Measurements from ENCODE around the gene CD47. TPM values are rescaled to one million over a fixed set of nuclear protein-coding genes. Genes with fewer than 3 reads are reported as not detected.

The CD47 gene
- 305 and 306 TPM in 2 replicates for total RNA-seq (2013; cell fraction: nucleolus; rRNA removed)
- total RNA-seq (2014; rRNA removed), result 66.0 and 81.6 TPM in 2 replicates
- total RNA-seq (2014; rRNA removed; fragmentation: Illumina TruSeq; extraction: Trizol), result 69.6 and 72.0 TPM in 2 replicates
- 74.6 and 87.2 TPM in 2 replicates for total RNA-seq (2021)
- polyA plus RNA-seq (2011; ENCODE audit: low read depth), result 149 TPM
- polyA plus RNA-seq (2011; rRNA removed), result 118 and 208 TPM in 2 replicates
- 41.5 and 54.0 TPM in 2 replicates for polyA plus RNA-seq (2011; cell fraction: cytosol; rRNA removed)
- polyA plus RNA-seq (2011; cell fraction: nucleus; rRNA removed), result 65.1 and 67.6 TPM in 2 replicates
- polyA plus RNA-seq (2012), result 86.3 and 96.9 TPM in 2 replicates
- polyA plus RNA-seq (2014; fragmentation: Illumina TruSeq; extraction: Trizol), result 77.3 and 105 TPM in 2 replicates
- polyA plus RNA-seq (2014; fragmentation: Nextera tagmentation; extraction: Ambion mirVana), result 10 to 100 TPM; 22.9 to 61.6 TPM
- polyA plus RNA-seq (2014; rRNA removed), result 68.0 and 84.8 TPM in 2 replicates
- polyA plus RNA-seq (2016; fragmentation: Nextera tagmentation; extraction: Ambion mirVana), result 100 to 1,000 TPM; 168 to 175 TPM
- polyA minus RNA-seq (2011; rRNA and poly(A)+ RNA removed), result 47.6 and 61.7 TPM in 2 replicates
- 20.1 and 26.3 TPM in 2 replicates for polyA minus RNA-seq (2011; cell fraction: cytosol; rRNA and poly(A)+ RNA removed)
- 41.5 and 58.6 TPM in 2 replicates for polyA minus RNA-seq (2011; cell fraction: nucleus; rRNA and poly(A)+ RNA removed)
- Bru-seq, nascent RNA, result percentile 95 among the genes with signal in this experiment
- BruChase-seq, experiment 1, labeled RNA remaining after a 6-hour chase, result percentile 91 among the genes with signal in this experiment
- percentile 91 among the genes with signal in this experiment for BruChase-seq, experiment 2, labeled RNA remaining after a 2-hour chase
- long read RNA-seq, experiment 1, full-length matches to known transcripts, result 50 of 78 reads
- long read RNA-seq, experiment 1, partial matches to known transcripts, result 0 of 78 reads
- long read RNA-seq, experiment 1, other reads (novel, unspliced or antisense), result 28 of 78 reads
- long read RNA-seq, experiment 2, full-length matches to known transcripts, result 371 of 535 reads
- long read RNA-seq, experiment 2, partial matches to known transcripts, result 28 of 535 reads
- long read RNA-seq, experiment 2, other reads (novel, unspliced or antisense), result 136 of 535 reads

DNA sequence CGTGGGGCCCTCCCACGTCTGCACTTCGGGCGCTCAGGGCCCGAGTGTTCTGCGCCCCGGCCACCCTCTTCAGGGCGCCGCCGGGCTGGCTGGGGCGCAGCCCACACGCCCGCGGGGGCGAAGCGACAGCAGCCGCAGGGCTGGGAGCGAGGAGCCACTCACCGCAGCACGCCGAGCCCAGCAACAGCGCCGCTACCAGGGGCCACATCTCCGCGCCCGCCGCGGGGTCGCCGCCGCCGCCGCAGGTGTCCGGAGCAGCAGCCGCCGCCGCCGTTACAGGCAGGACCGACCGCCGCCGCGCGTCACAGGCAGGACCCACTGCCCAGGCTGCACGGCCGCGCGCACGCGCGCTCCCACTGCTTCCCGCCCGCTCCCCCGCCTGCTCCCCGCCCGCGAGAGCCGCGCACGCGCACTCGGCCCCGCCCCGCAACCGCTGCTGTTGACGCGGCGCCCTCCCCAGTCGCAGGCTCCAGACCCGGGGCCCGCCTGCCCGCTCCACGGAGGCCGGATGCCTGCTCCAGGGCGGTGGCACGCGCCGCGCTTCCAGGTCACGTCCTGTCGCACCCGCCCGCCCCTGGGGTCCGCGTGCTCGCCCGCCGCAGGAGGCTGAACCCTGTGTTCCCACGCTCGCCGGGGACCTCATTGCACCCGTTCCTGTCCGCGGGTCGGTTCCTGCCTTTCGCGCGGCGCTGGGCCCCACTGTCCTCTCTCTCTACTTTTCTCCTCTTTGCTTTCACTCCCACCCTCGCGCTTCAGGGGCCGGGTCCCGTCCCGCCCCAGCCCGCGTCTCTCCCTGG, at the start of gene CD47:
Gene CD47, minus strand, starts transcription at position 331 of the 797 bp plus-strand sequence. Its CDS starts 123 bp downstream, at position 208.
- Histone ChIP-seq H3K4me1 (ENCODE audit: control insufficient read depth, insufficient read depth, low read length) (peaks cover 12% of the 10 kb centered on the region; the same call in 1 of the 2 replicates), H3K36me3 (ENCODE audit: control insufficient read depth in 2 of 2, insufficient read depth in 2 of 2, low read length in 1 of 2) (no peaks in the 10 kb centered on the region; a peak in 1 of 4 replicates), H4K20me1 (ENCODE audit: control insufficient read depth, insufficient read depth) (no peaks in the 10 kb centered on the region; the same call in 1 of the 2 replicates), H3K4me2 (ENCODE audit: control insufficient read depth, insufficient read depth) (peak within 1 kb of the TSS; percentile 88), H3K9ac (ENCODE audit: control insufficient read depth, insufficient read depth, low read length) (peak within 1 kb of the TSS; percentile 96), H3K27me3 (replicated peaks in 1 of 2; ENCODE audit: control insufficient read depth in 2 of 2, insufficient read depth in 2 of 2, low read length in 1 of 2) (no peaks in the 10 kb centered on the region), H3K79me2 (ENCODE audit: control insufficient read depth, insufficient read depth, low read length) (peaks cover 59% of the 10 kb centered on the region), H3K4me3 (peak within 1 kb of the TSS; percentile 95), H3K9me3 (replicated peaks; ENCODE audit: control insufficient read depth, insufficient read depth, low read length) (no peaks in the 10 kb centered on the region), H3K27ac (ENCODE audit: control insufficient read depth, insufficient read depth) (peak within 1 kb of the TSS; percentile 95), H2AFZ (ENCODE audit: control insufficient read depth, low read depth, low read length) (peak within 1 kb of the TSS; percentile 76)
- ChIA-PET POLR2A (interaction anchor here (0.8 to 2.5 kb wide), 4 partner anchors 10 to 42 kb away, joined by 5 to 17 read pairs (median 10); no protein-coding TSS in a partner anchor), CTCF (interaction anchor here (0.7 to 1.9 kb wide), 3 partner anchors 10 to 492 kb away, joined by 3 to 6 read pairs (median 6); no protein-coding TSS in a partner anchor), SMC1A (ENCODE audit: uncharacterized antibody, unreplicated experiment) (interaction anchor here (0.6 to 3.6 kb wide), 4 partner anchors 36 to 313 kb away, joined by 3 to 31 read pairs (median 3); no protein-coding TSS in a partner anchor), RAD21 (ENCODE audit: unreplicated experiment) (interaction anchor here (2.1 kb wide), 1 partner anchor 10 kb away, joined by 7 read pairs; no protein-coding TSS in a partner anchor)
- intact Hi-C loops (cut with micrococcal nuclease; ENCODE audit: unreplicated experiment) (loop anchor here (1.0 to 2.0 kb wide), 2 partner anchors 10 to 132 kb away; partner anchors contain the start of gene IFT57), in situ Hi-C loops (cut with MboI) (no loop called here)
- no peak for FAIRE-seq
- no peak for DNase-seq (ENCODE audit: low read depth, low spot score)
- peak; percentile 72 for ATAC-seq
- no TSS peak for BruUV-seq (replicated peaks)
- 2% methylated on average over 77 of the region's 106 CpGs for WGBS (ENCODE audit: insufficient coverage, insufficient replicate concordance, low lambda C conversion rate, missing lambda C conversion rate)
- TF ChIP-seq SUPT20H (IDR thresholded peaks at IDR 0.05; ENCODE audit: borderline replicate concordance, control insufficient read depth, low read depth, low read length), result no peak
- TF ChIP-seq ATF2 (IDR thresholded peaks at IDR 0.05; ENCODE audit: low read length), result no peak
- no peak for TF ChIP-seq NFXL1 (IDR thresholded peaks at IDR 0.05; ENCODE audit: borderline replicate concordance)
- TF ChIP-seq TAF1 (IDR thresholded peaks at IDR 0.05; ENCODE audit: borderline replicate concordance, low read depth, low read length), result peak; percentile 22; the same call in 1 of the 2 replicates
- TF ChIP-seq ETV6 (conservative IDR thresholded peaks at IDR 0.05 in 1 of 2, IDR thresholded peaks at IDR 0.05 in 1 of 2; ENCODE audit: borderline replicate concordance in 1 of 2, low read depth in 1 of 2), result no peak
- TF ChIP-seq ATF3 (IDR thresholded peaks at IDR 0.05; ENCODE audit: borderline replicate concordance, extremely low read depth, low read depth, low read length), result no peak
- no peak for TF ChIP-seq SIN3A (IDR thresholded peaks at IDR 0.05; ENCODE audit: low read depth, low read length)
- TF ChIP-seq RBBP5 (conservative IDR thresholded peaks at IDR 0.05), result no peak
- TF ChIP-seq TCF12 (IDR thresholded peaks at IDR 0.05; ENCODE audit: low read depth, low read length), result 0 out of 2 replicates have a peak, but pooled peaks have one; percentile 57
- TF ChIP-seq, protein P1, sequence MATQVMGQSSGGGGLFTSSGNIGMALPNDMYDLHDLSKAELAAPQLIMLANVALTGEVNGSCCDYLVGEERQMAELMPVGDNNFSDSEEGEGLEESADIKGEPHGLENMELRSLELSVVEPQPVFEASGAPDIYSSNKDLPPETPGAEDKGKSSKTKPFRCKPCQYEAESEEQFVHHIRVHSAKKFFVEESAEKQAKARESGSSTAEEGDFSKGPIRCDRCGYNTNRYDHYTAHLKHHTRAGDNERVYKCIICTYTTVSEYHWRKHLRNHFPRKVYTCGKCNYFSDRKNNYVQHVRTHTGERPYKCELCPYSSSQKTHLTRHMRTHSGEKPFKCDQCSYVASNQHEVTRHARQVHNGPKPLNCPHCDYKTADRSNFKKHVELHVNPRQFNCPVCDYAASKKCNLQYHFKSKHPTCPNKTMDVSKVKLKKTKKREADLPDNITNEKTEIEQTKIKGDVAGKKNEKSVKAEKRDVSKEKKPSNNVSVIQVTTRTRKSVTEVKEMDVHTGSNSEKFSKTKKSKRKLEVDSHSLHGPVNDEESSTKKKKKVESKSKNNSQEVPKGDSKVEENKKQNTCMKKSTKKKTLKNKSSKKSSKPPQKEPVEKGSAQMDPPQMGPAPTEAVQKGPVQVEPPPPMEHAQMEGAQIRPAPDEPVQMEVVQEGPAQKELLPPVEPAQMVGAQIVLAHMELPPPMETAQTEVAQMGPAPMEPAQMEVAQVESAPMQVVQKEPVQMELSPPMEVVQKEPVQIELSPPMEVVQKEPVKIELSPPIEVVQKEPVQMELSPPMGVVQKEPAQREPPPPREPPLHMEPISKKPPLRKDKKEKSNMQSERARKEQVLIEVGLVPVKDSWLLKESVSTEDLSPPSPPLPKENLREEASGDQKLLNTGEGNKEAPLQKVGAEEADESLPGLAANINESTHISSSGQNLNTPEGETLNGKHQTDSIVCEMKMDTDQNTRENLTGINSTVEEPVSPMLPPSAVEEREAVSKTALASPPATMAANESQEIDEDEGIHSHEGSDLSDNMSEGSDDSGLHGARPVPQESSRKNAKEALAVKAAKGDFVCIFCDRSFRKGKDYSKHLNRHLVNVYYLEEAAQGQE (IDR thresholded peaks at IDR 0.05; ENCODE audit: low read depth, low read length), result no peak
- no peak for TF ChIP-seq TBL1XR1 (IDR thresholded peaks at IDR 0.05; ENCODE audit: low read depth, low read length)
- no peak for TF ChIP-seq HCFC1 (IDR thresholded peaks at IDR 0.05; ENCODE audit: low read length)
